Stimulated activated CD4-positive, alpha-beta T cell treated with anti-CD3 and anti-CD28 coated beads, Interleukin-1b, Interleukin-23, amount 100 ng/mL, for 48 hours (primary cell): Measurements from ENCODE around the gene DAO.

Experiments
- DNase-seq: peaks from one replicate; pipeline ENCODE4 v3.0.0-alpha.2; 2020

The DAO gene

GRCh38 chr12:108876550-108876949, 3.3 kb upstream of the DAO start:
- DNase-seq = no peak

DNA sequence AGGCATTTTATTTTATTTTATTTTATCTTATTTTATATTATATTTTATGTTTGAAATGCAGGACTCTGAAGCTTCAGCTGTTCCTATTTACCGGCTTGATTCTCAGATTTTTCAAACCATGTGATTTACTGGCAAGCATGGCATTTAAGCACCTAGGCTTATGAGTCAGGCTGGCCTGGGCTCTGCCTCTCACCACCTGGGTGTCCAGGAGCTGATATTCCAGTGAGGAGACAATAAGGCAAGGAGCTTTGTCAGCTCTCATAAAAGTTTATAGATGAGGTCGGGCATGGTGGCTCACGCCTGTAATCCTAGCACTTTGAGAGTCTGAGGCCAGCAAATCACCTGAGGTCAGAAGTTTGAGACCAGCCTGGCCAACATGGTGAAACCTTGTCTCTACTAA, 2.1 kb downstream of the DAO start:
- DNase-seq = no peak

GRCh38 chr12:108884116-108885012, 4.5 kb downstream of the DAO start:
- DNase-seq = peak; percentile 72

- DNase-seq = no peak
Observed at GRCh38 chr12:108886873-108887629, 7.2 kb downstream of the DAO start.

GRCh38 chr12:108888031-108888430, 8.1 kb downstream of the DAO start:
- DNase-seq = no peak

DNA sequence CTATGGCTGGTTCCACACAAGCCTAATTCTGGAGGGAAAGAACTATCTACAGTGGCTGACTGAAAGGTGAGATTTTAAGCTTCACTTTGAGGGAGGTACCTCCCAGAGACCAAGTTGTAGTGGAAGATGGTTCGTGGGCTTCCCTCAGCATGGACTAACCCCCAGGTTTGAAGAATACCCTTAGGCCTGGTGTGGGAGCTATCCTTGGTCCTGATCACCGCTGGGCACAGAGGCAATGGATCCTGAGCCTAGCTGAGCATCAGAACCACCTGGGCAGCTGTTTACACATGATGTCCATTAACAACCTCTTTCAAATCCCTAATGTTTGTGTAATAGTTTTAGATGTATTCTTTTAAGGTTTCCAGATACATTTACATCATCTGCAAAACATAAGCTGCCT, 10.3 kb downstream of the DAO start:
- DNase-seq = no peak

DNA sequence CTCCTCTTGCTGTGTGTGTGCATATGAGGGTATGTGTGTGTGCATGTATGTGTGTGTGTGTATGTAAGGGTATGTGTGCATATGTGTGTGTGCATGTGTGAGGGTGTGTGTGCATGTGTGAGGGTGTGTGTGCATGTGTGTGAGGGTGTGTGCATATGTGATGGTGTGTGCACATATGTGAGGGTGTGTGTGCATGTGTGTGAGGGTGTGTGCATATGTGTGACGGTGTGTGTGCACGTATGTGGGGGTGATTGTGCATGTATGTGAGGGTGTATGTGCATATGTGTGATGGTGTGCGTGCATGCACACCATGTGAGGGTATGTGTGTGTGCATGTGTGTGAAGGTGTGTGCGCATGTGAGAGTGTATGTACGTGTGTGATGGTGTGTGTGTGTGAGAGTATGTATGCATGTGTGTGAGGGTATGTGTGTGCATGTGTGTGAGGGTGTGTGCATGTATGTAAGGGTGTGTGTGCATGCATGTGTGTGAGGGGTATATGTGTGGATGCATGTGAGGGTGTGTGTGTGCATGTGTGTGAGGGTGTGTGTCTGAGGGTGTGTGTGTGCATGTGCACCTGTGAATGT, 15.4 kb downstream of the DAO start:
- no peak for DNase-seq

GRCh38 chr12:108896336-108896735, 16.4 kb downstream of the DAO start:
- no peak for DNase-seq

- DNase-seq = no peak
Observed at GRCh38 chr12:108896817-108897216, 16.9 kb downstream of the DAO start.

GRCh38 chr12:108899145-108899544, 19.3 kb downstream of the DAO start:
- no peak for DNase-seq

DNA sequence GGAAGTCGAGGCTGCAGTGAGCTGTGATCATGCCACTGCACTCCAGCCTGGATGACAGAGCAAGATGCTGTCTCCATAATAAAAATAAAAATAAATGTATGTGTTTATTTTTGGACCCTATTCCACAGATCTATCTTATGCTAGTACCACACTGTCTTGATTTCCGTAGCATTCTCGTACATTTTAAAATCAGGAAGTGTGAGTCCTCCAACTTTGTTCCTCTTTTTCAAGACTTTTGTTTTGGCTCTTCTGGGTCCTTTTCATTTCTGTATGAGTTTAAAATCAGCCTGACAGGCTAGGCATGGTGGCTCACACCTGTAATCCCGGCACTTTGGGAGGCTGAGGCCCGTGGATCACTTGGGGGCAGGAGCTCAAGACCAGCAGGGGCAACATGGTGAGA, 25.8 kb downstream of the DAO start:
- no peak for DNase-seq

GRCh38 chr12:108906971-108907370, 27.1 kb downstream of the DAO start:
- DNase-seq = no peak

GRCh38 chr12:108907839-108908351, 28.0 kb downstream of the DAO start:
- DNase-seq = no peak

DNA sequence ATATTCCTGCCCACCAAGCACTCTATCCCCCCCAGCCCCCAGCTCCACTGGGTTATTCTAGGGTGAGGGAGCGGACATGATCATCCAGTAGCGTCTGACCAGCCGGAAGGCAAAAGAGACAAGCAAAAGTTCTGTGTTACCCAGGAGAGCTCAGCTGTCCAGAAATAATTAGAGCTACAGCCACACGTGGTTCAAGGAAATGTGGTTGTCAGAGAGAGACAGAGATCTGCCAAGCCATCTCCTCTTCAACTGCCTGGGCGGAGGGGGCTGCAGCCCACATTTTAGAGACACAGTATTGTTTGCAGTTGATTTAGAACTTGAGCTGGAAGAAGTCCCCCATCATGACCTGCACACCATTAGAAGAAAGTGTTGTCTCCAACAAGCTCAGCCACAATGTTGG, 30.4 kb downstream of the DAO start:
- no peak for DNase-seq

GRCh38 chr12:108911915-108912314, 32.0 kb downstream of the DAO start:
- no peak for DNase-seq

- no peak for DNase-seq
Observed at GRCh38 chr12:108912361-108912760, 32.5 kb downstream of the DAO start.

GRCh38 chr12:108914121-108914531, 34.2 kb downstream of the DAO start:
- DNase-seq = no peak

DNA sequence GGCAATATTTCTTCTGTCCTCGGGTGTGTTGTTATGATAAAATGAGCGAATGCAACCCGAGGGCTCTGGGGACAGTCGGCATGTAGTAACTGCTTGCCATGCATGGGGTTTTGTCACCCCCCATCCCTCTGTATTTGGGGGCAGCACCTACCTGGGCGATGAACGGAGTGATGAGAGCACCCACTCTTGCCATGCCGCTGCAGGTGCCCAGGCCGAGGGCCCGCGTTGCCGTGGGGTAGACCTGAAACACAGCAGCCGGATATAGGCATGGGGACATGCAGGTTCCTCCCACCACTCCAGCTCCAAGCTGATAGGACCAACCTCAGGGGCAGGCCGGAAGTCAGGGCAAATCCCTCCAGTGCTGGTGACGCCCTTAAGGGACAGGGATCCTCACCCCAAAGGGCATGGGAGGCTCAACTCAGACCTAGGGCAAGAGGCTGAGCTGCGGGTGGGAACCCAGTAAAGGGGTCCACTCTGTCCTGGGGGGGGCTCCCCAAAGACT, 35.8 kb downstream of the DAO start:
- no peak for DNase-seq

- DNase-seq = no peak
Observed at GRCh38 chr12:108916336-108916735, 36.4 kb downstream of the DAO start.

GRCh38 chr12:108918206-108918605, 38.3 kb downstream of the DAO start:
- DNase-seq = no peak

DNA sequence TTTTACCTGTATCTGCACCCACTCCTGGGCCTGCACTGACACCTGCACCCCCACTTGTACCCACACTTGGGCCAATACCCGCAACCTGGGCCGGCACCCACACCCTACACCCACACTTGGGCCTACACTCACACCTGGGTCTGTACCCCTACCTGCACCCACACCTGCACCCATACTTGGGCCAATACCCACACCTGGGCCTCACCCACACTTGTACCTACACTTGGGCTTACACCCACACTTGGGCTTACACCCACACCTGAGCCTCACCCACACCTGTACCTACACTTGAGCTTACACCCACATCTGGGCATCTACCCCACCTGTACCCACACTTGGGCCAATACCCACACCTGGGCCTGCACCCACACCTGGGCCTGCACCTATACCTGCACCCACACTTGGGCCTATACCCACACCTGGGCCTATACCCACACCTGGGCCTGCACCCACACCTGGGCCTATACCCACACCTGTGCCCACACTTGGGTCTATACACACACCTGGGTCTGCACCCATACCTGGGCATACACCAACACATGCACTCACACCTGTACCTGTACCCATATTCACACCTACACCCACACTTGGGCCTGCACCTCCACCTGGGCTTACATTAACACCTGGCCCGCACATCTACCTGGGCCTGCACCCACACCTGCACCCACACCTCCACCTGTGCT, 39.2 kb downstream of the DAO start:
- DNase-seq = no peak

- no peak for DNase-seq
Observed at GRCh38 chr12:108921946-108922345, 42.1 kb downstream of the DAO start.

DNA sequence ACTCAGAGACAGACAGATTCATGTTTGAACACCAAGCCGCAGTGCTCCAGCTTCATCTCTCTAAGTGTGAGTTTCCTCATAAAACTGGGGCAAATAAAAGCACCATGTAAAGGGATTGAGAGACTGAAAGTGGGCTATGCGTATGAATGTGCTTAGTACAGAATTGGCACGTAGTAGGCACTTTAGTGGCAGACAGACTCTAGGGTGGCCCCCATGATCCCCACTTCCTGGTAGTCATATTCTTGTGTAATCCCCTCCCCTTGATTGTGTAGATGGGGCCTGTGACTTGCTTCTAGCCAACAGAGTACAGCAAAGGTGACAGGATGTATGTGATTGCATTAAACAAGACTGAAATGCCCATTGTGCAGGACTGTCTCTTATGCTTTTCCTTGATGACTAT, 43.0 kb downstream of the DAO start:
- no peak for DNase-seq
